Stimulated activated CD4-positive, alpha-beta T cell treated with anti-CD3 and anti-CD28 coated beads, Interleukin-1b, Interleukin-23, amount 100 ng/mL, for 24 hours (primary cell): ENCODE measurements around the gene SLC16A8.
A peak's percentile ranks its signal among the peaks of the same experiment; 100 is the strongest.
"Not testable (repeated sequence)": the region's sequence is repeated elsewhere in the genome, so short reads cannot be mapped to it uniquely, and the experiment has no call there.

ENCODE experiments used
- DNase-seq, 4 experiments: peaks; one replicate each; pipeline ENCODE4 v3.0.0-alpha.2; 2020; ENCODE audit warnings: low read depth in 4 of 4, low spot score in 1 of 4

SLC16A8 gene

DNA sequence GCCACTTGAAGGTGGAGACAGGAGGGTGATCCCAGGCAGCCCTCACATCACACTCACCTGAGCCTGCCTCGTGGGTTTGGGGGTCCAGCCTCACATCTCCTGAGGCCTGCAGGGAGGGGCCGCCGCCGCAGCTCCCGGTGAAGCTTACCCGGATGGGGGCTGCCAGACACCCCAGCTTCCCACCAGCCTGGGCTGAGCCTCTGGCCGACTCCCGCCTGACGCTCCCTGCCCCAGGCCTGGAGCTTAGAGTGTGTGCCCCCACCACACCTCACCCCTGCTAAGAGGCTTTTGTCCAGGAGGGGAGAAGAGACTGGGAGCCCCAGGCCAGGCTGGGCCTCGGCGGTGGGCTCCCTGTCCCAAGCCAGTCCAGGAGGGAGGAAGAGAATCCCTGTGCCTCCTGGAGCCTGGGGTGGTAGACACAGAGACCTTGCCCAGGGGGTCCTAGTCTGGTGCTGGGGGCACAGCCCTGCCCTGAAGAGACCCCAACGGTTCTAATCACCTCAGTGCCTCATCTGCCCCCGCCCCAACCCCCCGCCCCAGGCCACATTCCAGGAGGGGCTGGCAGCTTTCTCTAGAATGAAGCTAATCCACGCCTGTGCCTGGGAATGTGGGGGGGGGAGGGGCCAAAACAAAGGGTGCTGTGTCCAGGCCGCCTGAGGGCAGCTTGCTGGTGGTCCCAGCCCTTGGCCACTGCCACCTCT, at the start of gene SLC16A8:
Gene SLC16A8 (minus strand): TSS at position 254 of the 701 bp plus-strand sequence. CDS start 1,311 bp downstream, outside the sequence.
- DNase-seq, result no peak

DNA sequence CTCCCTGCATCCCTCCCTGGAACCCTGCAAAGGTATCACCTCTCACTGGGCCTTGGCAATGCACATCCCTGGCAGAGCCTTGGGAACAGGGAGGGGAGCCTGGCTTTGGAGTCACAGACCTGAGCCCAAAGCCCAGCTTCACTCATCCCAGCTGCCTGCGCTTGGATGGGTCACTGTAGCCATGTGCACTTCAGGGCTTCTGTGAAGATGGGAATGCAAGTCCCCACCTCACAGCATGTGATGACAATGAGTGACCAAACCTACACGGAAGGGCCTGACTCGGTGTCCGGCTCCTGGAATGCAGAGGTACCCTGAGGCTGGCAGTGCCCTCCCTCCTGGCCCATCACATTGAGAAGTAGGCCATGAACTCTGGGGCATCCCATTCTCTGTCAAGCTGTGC, 49.3 kb upstream of the SLC16A8 start:
- DNase-seq, result no peak

- no peak for DNase-seq
Measured at GRCh38 chr22:38132794-38133193, 48.8 kb upstream of the SLC16A8 start.

DNA sequence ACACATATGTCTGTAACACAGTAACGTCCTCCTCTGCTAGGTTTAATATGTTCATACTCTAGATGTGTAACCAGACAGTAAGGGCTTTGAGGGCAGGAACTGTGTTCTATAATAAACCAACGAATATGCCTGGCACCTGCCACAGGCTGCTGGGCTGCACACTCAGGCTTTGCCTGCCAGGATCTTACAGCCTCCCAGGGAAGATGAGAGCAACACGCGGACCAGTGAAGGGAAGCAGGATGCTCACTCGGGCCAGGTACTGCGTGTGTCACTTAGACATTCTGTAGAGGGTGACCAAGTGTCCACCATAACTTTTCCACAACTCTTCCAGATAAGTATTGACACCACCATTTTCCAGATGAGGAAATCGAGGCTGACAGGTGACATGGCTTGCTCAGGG, 48.2 kb upstream of the SLC16A8 start:
- no peak for DNase-seq

- DNase-seq, result no peak
Measured at GRCh38 chr22:38131399-38131798, 47.4 kb upstream of the SLC16A8 start.

GRCh38 chr22:38129856-38130255, 45.9 kb upstream of the SLC16A8 start:
- no peak for DNase-seq

- DNase-seq, result no peak
Measured at GRCh38 chr22:38129021-38129420, 45.0 kb upstream of the SLC16A8 start.

DNA sequence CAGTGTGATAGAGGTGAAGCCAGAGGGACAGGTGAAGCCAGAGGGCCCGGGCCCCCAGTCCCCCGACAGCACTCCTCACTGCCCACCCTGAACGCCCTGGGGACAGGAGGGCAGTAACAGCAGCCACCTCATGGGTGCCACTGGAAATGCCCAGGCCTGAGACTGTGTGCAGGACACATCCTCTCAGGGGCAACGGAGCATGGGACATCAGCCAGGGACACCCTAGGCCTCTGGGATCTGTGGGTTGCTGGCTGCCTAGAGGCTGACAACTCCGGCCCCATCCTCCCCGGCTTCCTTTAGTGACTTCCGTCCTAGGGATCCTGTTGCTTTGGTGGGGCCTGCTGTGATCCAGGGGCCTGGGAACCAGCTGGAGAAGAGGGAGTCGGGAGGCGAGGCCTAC, 43.9 kb upstream of the SLC16A8 start:
- DNase-seq, result no peak

DNA sequence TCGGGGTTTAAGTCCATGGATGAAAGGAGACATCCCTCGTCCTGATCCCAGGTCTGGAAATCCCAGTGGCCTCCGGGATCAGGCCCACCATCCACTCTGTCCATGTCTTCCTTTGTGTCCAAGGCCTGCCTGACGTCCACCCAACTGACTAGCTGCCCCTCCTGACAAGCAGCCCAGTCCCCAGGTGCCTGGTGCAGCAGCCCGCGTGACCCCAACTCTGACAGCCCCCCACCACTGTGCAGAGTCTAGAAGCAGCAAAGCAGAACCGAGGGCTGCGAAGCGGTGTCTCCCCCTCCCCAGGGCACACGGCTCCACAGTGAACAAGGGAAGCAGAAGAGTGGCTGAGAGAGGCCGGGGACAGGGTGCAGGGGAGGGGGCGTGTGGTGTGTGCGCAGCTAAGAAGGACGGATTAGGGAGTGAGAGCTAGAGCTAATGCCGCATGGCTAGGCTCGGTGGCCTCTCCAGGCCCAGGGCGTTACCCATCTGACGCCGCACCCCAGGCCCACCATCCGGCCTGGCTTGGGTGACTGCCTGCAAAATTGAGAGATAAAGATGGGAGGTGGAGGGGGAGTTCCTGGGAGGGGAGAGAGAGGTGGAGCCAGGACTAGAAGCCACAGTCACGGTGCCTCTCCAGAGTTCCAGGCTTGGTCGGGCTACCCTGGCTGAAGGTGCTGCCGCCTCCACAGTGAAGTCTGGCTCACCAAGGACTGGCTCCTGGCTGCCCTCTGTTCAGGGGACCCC, 43.1 kb upstream of the SLC16A8 start:
- no peak for DNase-seq

GRCh38 chr22:38125751-38126201, 41.8 kb upstream of the SLC16A8 start:
- DNase-seq, result no peak

- DNase-seq, result no peak
Measured at GRCh38 chr22:38125038-38125610, 41.1 kb upstream of the SLC16A8 start.

DNA sequence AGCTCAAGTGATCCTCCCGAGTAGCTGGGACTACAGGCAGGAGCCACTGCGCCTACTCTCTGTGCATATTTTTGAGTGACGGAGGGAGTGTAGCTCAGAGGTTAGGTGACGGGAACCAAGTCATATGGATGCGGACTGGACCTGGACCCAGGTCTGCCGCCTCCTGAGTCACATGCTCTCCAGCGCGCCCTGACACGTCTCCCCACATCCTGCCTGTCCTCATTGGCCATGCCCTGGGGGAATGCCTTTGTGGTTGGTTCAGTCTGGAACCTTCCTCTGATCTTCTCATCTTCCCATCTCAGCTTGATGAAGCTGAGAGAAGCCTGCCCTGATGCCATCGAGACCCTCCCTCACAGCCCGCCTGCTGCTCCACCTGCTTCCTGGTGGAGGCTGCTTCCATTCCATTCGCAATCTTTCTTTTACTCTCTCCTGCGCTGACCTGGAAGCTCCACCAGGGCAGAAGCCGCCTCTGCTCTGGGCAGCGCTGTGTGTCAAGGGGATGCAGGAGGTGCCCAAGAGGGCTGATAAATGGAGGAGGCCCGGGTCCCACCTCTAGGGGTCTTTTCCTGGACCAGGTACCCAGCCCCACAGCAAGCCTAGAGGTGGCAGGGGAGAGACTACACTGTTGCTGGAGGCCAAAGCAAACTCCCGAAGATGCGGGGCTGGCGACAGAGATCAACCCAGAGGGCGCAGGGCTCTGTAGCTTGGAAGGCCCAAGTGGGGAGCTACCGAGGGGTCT, 40.4 kb upstream of the SLC16A8 start:
- DNase-seq, result no peak

DNA sequence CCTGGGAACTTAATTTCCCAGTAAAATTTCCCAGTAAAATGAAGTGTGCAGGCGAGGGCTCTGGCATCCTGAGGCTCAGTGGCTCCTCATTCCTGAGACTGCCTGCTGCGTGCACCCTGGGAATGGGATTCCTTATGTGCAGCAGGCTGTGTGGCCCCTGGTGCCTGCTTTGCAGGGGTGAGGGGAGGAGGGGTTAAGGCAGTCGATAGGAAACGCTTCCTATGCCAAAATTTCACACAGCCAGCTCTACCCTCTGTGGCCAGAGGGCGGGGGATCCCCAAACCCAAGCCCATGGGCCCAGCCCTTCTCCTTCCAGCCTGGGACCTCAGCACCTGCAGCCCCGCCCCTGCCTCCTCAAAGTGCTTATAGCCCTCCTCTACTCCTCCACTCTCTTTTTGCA, 38.6 kb upstream of the SLC16A8 start:
- no peak for DNase-seq

GRCh38 chr22:38120359-38121110, 36.6 kb upstream of the SLC16A8 start:
- no peak for DNase-seq

DNA sequence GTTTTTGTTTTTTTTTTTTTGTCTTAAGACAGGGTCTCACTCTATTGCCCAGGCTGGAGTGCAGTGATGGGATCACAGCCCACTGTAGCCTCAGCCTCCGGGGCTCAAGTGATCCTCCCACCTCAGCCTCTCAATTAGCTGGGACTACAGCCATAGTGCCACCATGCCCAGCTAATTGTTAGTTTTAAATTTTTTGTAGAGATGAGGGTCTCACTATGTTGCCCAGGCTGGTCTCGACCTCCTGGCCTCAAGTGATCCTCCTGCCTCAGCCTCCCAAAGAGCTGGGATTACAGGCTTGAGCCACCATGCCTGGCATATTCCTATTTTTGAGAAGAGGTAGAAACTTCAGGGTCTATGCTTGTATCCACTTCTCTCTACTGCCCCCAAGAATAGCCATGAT, 34.8 kb upstream of the SLC16A8 start:
- not testable (repeated sequence) for DNase-seq

DNA sequence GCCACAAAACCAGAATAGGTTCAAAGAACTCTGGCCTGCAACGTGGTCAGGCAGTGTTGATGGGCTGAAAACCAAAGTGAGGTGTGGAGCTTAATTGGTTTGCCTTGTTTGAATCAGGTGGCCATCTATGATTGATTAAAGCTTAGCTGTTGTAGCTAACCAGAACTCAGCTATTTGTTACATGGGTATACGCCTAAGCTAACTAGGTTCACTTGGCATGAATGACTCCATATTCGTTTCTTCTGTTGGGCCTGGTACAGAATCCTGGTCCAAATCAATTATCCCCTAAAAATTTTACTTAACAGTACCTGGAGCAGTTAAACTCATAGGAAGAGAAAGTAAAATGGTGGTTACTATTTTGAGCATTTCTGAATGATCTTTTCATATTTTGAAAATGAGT, 34.2 kb upstream of the SLC16A8 start:
- DNase-seq, result no peak

- not testable (repeated sequence) for DNase-seq
Measured at GRCh38 chr22:38117556-38117955, 33.6 kb upstream of the SLC16A8 start.

DNA sequence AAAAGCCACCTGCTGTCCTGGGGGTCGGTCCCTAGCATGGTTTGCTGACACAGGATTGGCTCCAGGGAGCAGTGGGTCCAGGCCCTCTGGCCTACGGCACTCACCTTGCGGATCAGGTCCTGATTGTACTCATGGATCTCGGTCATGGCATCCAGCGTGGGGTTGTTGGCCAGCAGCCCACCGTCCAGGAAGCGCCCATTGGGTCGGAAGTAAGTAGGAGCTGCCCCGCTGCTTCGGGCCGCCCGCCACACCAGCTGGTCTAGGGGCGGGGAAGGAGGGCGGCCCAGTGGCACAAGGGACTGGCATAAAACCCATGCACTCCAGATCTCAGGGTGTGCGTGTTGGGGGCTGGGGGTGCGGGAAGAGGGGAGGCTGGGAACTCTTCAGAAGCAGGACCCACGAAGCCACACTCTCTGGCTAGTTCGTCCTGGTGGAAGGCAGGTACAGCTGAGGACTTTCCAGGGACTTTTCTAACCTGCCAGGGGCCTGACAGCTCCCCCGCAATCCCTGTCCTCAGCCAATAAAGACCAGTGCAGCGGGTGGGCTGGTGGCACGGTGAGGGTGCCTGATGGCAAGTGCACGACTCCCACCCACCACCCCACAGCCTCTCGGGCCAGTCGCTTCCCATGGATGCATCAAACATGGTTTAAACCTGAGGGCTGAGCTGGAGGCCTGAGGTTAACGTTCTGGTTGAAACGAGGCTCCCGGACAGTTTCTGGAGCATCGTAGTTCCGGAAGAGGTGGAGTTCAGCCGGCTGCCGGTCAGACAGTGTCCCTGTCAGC, 31.6 kb upstream of the SLC16A8 start:
- no peak for DNase-seq

GRCh38 chr22:38114484-38115398, 30.8 kb upstream of the SLC16A8 start:
- DNase-seq, result peak; percentile 47 to 71 (median 67)
